A549 (cell line): ENCODE data around the gene ACSF3. TPM values are rescaled to one million over a fixed set of nuclear protein-coding genes. Genes with fewer than 3 reads are reported as not detected.

ENCODE experiments used
- ATAC-seq, 2 experiments: fragments of 200-7000 bp in 1 of 2; fragments of >200 bp in 1 of 2; cut with Nextera tagmentation in 1 of 2; cut with Tn5 transposase in 1 of 2; 3 replicates each; pipeline versions ENCODE4 v1.8.0 to v1.9.1; 2018 to 2020; ENCODE audit warnings: mild to moderate bottlenecking in 1 of 2, moderate library complexity in 1 of 2
- CTCF ChIA-PET: fragments of 300-600 bp; sonication (Branson Sonifier 250); formaldehyde crosslinking; extraction: SDS; loops from one replicate; lab custom pipeline; 2021; ENCODE audit warnings: antibody characterized with exemption, inconsistent platforms; lab: Yijun Ruan, JAX
- POLR2A ChIA-PET: fragments of 350-600 bp; formaldehyde crosslinking; extraction: SDS; loops from one replicate; lab custom pipeline; 2021; ENCODE audit warnings: antibody characterized with exemption, inconsistent platforms; lab: Yijun Ruan, JAX
- DNase-seq, 2 experiments: peaks; one replicate each; pipeline versions ENCODE4 v3.0.0 to v3.0.0-alpha.2; 2011 to 2016; ENCODE audit warnings: low read depth in 1 of 2, low spot score in 1 of 2
- FAIRE-seq: peaks from 2 replicates; lab custom pipeline; 2011; peaks lifted over from hg19 to GRCh38; lab: Jason Lieb, UNC
- H3K27ac ChIP-seq, 2 experiments: fragments of >200 bp; sonication (Bioruptor Twin); formaldehyde crosslinking; 3 replicates each; pipeline ENCODE4 v1.5.1; 2016 to 2017
- H3K4me1 ChIP-seq: fragments of >200 bp; sonication (Bioruptor Twin); formaldehyde crosslinking; 3 replicates; pipeline ENCODE4 v1.6.1; 2016
- H3K4me2 ChIP-seq: fragments of >200 bp; sonication (Bioruptor Twin); formaldehyde crosslinking; 3 replicates; pipeline ENCODE4 v1.6.1; 2016
- H3K4me3 ChIP-seq: fragments of >200 bp; sonication (Bioruptor Twin); formaldehyde crosslinking; 3 replicates; pipeline ENCODE4 v1.5.1; 2016
- H3K9me3 ChIP-seq: fragments of >200 bp; sonication (Bioruptor Twin); formaldehyde crosslinking; 3 replicates; pipeline ENCODE4 v1.6.1; 2016
- BHLHE40 ChIP-seq: IDR thresholded peaks from 2 replicates; pipeline ENCODE4 v1.6.1; 2012; ENCODE audit warnings: low read depth, low read length, inconsistent platforms
- CBX2 ChIP-seq: fragments of 200-600 bp; sonication (generic); IDR thresholded peaks from 2 replicates; pipeline ENCODE4 v1.6.1; 2016; ENCODE audit warnings: low read depth, mild to moderate bottlenecking, borderline replicate concordance
- EHF ChIP-seq: fragments of 250-450 bp; sonication (Bioruptor Pico); IDR thresholded peaks from 2 replicates; pipeline ENCODE4 v1.5.0; 2020; ENCODE audit warnings: mild to moderate bottlenecking
- HDAC2 ChIP-seq: fragments of 200-600 bp; sonication (generic); IDR thresholded peaks from 2 replicates; pipeline ENCODE4 v1.6.1; 2016
- JUNB ChIP-seq: fragments of >200 bp; sonication (Bioruptor Twin); formaldehyde crosslinking; IDR thresholded peaks from 2 replicates; pipeline ENCODE4 v1.6.1; 2016
- KDM5A ChIP-seq: fragments of 200-600 bp; sonication (generic); IDR thresholded peaks from 2 replicates; pipeline ENCODE4 v1.6.1; 2016; ENCODE audit warnings: antibody characterized with exemption, mild to moderate bottlenecking
- MYC ChIP-seq: IDR thresholded peaks from 2 replicates; pipeline ENCODE4 v1.6.1; 2012; ENCODE audit warnings: mild to moderate bottlenecking, inconsistent platforms, low read length, improper control_type of control experiment, borderline replicate concordance
- PHF8 ChIP-seq: fragments of 200-600 bp; sonication (generic); IDR thresholded peaks from 2 replicates; pipeline ENCODE4 v1.6.1; 2016; ENCODE audit warnings: low read depth, mild to moderate bottlenecking, antibody characterized with exemption, moderate library complexity, borderline replicate concordance
- POLR2A ChIP-seq: IDR thresholded peaks from 2 replicates; pipeline ENCODE4 v1.6.1; 2012; ENCODE audit warnings: mild to moderate bottlenecking, low read length
- RCOR1 ChIP-seq: fragments of 150-350 bp; IDR thresholded peaks from 2 replicates; pipeline ENCODE4 v1.6.1; 2014; ENCODE audit warnings: antibody characterized with exemption, low read length, low read depth
- TFCP2L1 ChIP-seq: fragments of 250-450 bp; sonication (Bioruptor Pico); IDR thresholded peaks from 2 replicates; pipeline ENCODE4 v1.5.0; 2021; ENCODE audit warnings: mild to moderate bottlenecking
- TP53 ChIP-seq: fragments of 250-450 bp; sonication (Bioruptor Pico); IDR thresholded peaks from 2 replicates; pipeline ENCODE4 v1.5.0; 2021; ENCODE audit warnings: mild to moderate bottlenecking, moderate library complexity
- ZC3H11A ChIP-seq: fragments of 450-650 bp; IDR thresholded peaks from 2 replicates; pipeline ENCODE4 v1.6.1; 2014; ENCODE audit warnings: antibody characterized with exemption, mild to moderate bottlenecking
- ZFP36 ChIP-seq: fragments of 450-650 bp; IDR thresholded peaks from 2 replicates; pipeline ENCODE4 v1.6.1; 2014; ENCODE audit warnings: borderline replicate concordance; ENCODE audit not compliant: partially characterized antibody
- WGBS: methylation state at CpG from one replicate; pipeline ENCODE4 v1.1.6; 2017; ENCODE audit errors: missing lambda C conversion rate; 5-methylcytosine and 5-hydroxymethylcytosine counted together
- polyA plus RNA-seq, 4 experiments: library from polyadenylated mRNA; depleted of rRNA in 3 of 4; stranded (reverse); fragments of >200 nt; fragmentation: RNase III in 1 of 4; extraction: RNeasy Plus Mini Kit Qiagen cat#74134 plus additional on column Dnase treatment in 1 of 4; gene quantifications; 2 replicates in 3 of 4; 3 replicates in 1 of 4; pipeline ENCODE4 v1.2.3, GENCODE V29; 2011 to 2017
- TF ChIP-seq, protein P1 (sequence below): fragments of 250-450 bp; sonication (Bioruptor Pico); IDR thresholded peaks from 2 replicates; pipeline ENCODE4 v1.5.0; 2020; ENCODE audit warnings: low read depth, mild to moderate bottlenecking, moderate library complexity
- TF ChIP-seq, protein P2 (sequence below): IDR thresholded peaks from 2 replicates; pipeline ENCODE4 v1.6.1; 2012; ENCODE audit warnings: low read depth, borderline replicate concordance
- TF ChIP-seq, protein P3 (sequence below): fragments of 450-650 bp; IDR thresholded peaks from 2 replicates; pipeline ENCODE4 v1.6.1; 2014; ENCODE audit warnings: antibody characterized with exemption

Gene ACSF3
- polyA plus RNA-seq, 2 of the 4 experiments (the other 2 are of a cell fraction), result 9.8 to 13.1 TPM

DNA sequence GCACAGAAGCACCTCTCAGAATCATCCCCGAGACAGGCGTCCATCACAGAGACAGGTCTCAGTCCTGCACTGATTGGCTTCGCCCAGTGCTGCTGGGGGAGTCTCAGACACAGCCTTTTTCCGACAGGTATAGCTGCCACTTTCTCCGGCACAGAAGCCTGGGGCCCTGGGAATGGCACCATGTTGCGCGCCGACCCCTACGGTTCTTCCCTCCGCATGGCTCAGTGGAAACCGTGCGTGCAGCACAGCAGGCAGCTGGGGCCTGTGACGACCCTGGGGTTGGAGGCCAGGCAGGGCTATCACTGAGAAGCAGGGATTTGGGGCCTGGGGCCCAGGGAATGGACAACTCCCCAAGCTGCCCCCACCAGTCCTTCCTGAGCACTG lies 48.2 kb downstream of the ACSF3 start:
- POLR2A ChIA-PET, result no interaction called here

DNA sequence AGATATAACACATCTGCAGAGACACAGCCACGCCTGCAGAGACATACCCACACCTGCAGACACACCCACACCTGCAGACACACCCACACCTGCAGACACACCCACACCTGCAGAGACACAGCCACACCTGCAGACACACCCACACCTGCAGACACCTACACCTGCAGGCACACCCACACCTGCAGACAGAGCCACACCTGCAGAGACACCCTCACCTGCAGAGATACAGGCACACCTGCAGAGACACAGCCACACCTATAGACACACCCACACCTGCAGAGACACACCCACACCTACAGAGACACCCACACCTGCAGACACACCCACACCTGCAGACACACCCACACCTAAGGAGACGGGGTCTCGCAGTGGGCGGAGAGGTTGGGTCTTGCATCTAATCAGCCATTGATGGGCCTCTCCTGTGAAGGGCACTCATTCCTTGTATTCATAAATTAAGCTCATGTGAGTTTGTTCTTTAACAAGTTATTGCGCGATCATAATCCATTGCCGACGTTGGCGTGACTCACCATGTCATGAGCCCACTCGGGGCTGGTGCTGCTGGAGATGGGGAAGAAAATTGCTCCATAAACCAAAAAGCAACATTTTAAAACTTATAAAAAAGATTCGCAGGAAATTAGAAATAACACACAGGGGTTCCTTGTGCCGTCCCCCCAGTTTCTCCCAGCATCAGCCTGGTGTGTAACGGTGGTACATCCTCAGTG lies 49.0 kb downstream of the ACSF3 start:
- 92% methylated on average over 12 of the region's 13 CpGs for WGBS
- POLR2A ChIA-PET, result no interaction called here

More for the DNA sequence above, 48.2 kb downstream of the ACSF3 start:
- H3K4me1 ChIP-seq, result no peaks in the 10 kb centered on the region
- H3K27ac ChIP-seq, result no peak overlapping the region
- no peak overlapping the region for H3K4me2 ChIP-seq
- H3K4me3 ChIP-seq, result no peak overlapping the region
- no peak for FAIRE-seq
- CTCF ChIA-PET, result interaction anchor here (1.0 to 2.6 kb wide), 3 partner anchors 8 to 74 kb away, joined by 3 to 8 read pairs (median 3); no protein-coding TSS in a partner anchor
- WGBS, result 92% methylated on average over 12 of the region's 13 CpGs
- DNase-seq, result no peak
- no peak for ATAC-seq
- H3K9me3 ChIP-seq, result no peaks in the 10 kb centered on the region
- TF ChIP-seq MYC, result no peak
- TF ChIP-seq, protein P1, sequence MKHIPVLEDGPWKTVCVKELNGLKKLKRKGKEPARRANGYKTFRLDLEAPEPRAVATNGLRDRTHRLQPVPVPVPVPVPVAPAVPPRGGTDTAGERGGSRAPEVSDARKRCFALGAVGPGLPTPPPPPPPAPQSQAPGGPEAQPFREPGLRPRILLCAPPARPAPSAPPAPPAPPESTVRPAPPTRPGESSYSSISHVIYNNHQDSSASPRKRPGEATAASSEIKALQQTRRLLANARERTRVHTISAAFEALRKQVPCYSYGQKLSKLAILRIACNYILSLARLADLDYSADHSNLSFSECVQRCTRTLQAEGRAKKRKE (CRISPR knock-in tag), result no peak
- TF ChIP-seq ZC3H11A, result no peak
- TF ChIP-seq PHF8, result no peak
- TF ChIP-seq CBX2, result no peak
- TF ChIP-seq KDM5A, result no peak
- TF ChIP-seq BHLHE40, result no peak
- no peak for TF ChIP-seq EHF (CRISPR knock-in tag)
- TF ChIP-seq ZFP36, result no peak
- TF ChIP-seq TP53 (CRISPR knock-in tag), result no peak
- TF ChIP-seq HDAC2, result no peak
- TF ChIP-seq, protein P2, sequence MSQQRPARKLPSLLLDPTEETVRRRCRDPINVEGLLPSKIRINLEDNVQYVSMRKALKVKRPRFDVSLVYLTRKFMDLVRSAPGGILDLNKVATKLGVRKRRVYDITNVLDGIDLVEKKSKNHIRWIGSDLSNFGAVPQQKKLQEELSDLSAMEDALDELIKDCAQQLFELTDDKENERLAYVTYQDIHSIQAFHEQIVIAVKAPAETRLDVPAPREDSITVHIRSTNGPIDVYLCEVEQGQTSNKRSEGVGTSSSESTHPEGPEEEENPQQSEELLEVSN, result no peak
- no peak for TF ChIP-seq TFCP2L1 (CRISPR knock-in tag)

DNA sequence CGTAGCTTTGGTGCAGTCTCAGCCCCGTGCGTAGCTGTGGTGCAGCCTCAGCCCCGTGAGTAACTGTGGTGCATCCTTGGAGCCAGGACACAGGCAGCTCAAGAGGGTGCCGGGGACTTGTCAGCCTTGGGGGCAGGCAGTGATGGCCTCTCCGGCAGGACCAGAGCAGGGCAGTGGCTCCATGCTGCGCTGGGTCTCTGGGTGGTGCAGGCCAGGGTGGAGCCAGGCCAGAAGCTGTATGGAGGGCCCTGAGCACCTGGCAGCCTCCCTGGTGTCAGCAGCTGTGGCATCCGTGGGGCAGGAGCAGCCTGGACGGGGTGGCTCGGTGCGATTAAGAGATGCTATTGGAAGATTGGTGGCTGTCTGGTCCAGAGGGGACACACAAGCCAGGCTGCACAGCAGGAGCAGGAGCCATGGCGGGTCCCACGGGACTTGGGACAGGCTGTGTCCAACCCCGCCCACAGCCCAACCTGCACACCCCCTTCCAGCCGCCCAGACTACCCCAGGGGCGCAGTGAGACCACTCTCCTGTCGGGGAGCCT lies 49.6 kb downstream of the ACSF3 start:
- CTCF ChIA-PET, result interaction anchor here (0.5 to 2.6 kb wide), 4 partner anchors 9 to 93 kb away, joined by 3 to 8 read pairs (median 6); no protein-coding TSS in a partner anchor
- H3K4me2 ChIP-seq, result no peak overlapping the region
- no peak for TF ChIP-seq BHLHE40
- no peak for TF ChIP-seq KDM5A
- TF ChIP-seq, protein P1 (CRISPR knock-in tag), result no peak
- no peak for TF ChIP-seq RCOR1
- TF ChIP-seq, all 56 proteins: peak for 0
- POLR2A ChIA-PET, result no interaction called here
- no peak for FAIRE-seq
- Histone ChIP-seq H3K4me3 (no peak overlapping the region), H3K27ac (no peak overlapping the region), H3K4me1 (no peaks in the 10 kb centered on the region), H3K9me3 (no peaks in the 10 kb centered on the region)
- WGBS, result 94% methylated on average over 12 of the region's 17 CpGs
- no peak for DNase-seq
- ATAC-seq, result peak; percentile 11 to 18; a peak in 1 of 6 replicates

More for the DNA sequence above, 49.0 kb downstream of the ACSF3 start:
- Histone ChIP-seq H3K4me3 (no peak overlapping the region), H3K9me3 (no peaks in the 10 kb centered on the region), H3K27ac (no peak overlapping the region), H3K4me1 (no peaks in the 10 kb centered on the region), H3K4me2 (no peak overlapping the region)
- CTCF ChIA-PET, result interaction anchor here (0.5 to 2.6 kb wide), 5 partner anchors 9 to 93 kb away, joined by 3 to 8 read pairs (median 5); no protein-coding TSS in a partner anchor
- ATAC-seq, result no peak
- no peak for TF ChIP-seq POLR2A
- TF ChIP-seq JUNB, result no peak
- TF ChIP-seq, protein P3, sequence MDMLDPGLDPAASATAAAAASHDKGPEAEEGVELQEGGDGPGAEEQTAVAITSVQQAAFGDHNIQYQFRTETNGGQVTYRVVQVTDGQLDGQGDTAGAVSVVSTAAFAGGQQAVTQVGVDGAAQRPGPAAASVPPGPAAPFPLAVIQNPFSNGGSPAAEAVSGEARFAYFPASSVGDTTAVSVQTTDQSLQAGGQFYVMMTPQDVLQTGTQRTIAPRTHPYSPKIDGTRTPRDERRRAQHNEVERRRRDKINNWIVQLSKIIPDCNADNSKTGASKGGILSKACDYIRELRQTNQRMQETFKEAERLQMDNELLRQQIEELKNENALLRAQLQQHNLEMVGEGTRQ, result no peak
- no peak for TF ChIP-seq ZC3H11A
- no peak for TF ChIP-seq ZFP36
- no peak for TF ChIP-seq PHF8
- no peak for FAIRE-seq
- no peak for DNase-seq
